Cerebellar nuclear complex (tissue), 1 donor: ENCODE data around the gene MRPS12.
A peak's percentile ranks its signal among the peaks of the same experiment; 100 is the strongest.
"Not testable (repeated sequence)": the region's sequence is repeated elsewhere in the genome, so short reads cannot be mapped to it uniquely, and the experiment has no call there.

Source experiments
- DNase-seq, 2 experiments: peaks; one replicate each; lab custom pipeline; 2025; lab: John Stamatoyannopoulos, UW

The MRPS12 gene

DNA sequence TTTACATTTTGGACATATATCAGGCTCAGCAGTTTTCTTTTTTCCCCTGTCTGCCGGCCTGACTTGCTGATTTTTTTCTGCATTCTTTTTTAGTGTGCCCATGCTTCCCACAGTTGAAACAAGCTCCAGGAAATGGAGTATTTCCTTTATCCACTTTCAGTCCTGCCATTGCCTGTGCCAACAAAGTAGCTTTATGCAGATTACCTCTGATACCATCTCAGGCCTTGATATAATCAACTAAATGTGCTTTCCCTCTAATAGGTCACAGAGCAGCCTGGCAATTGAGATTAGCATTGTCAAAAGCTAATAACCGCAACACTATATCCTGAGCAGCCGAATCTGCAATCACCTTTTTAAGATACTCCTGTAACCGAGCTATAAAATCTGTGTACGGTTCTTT is 9.2 kb downstream of the MRPS12 start:
- DNase-seq = no peak

- DNase-seq = not testable (repeated sequence)
Observed at GRCh38 chr19:38941466-38941865, 10.7 kb downstream of the MRPS12 start.

- no peak for DNase-seq
Observed at GRCh38 chr19:38941979-38942378, 11.2 kb downstream of the MRPS12 start.

- DNase-seq = no peak
Observed at GRCh38 chr19:38942471-38943181, 11.9 kb downstream of the MRPS12 start.

GRCh38 chr19:38944981-38945506 is 14.3 kb downstream of the MRPS12 start:
- DNase-seq = no peak

DNA sequence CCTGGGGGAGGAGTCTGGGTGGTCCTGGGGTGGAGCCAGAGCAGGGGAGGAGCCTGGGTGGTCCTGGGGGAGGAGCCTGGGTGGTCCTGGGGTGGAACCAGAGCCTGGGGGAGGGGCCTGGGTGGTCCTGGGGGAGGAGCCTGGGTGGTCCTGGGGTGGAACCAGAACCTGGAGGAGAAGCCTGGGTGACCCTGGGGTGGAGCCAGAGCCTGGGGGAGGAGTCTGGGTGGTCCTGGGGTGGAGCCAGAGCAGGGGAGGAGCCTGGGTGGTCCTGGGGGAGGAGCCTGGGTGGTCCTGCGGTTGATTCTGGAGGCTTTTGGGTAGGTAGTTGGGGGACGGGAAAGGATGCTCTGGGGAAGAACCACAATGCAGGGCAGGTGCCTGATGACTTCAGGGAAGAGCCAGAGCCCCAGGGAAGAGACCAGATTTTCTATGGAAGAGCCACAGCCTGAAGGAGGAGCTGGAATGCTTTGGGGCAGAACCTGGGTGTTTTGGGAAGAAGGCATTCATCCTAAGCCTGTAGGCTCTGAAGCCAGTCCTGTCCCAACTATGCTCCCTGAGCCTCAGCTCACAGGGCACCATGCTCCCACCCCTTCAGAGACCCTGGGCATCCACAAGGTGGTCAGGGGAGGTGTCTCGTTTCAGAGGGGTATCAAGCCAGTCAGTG is 15.0 kb downstream of the MRPS12 start:
- DNase-seq = no peak

GRCh38 chr19:38946229-38947010 is 15.7 kb downstream of the MRPS12 start:
- DNase-seq = no peak

DNA sequence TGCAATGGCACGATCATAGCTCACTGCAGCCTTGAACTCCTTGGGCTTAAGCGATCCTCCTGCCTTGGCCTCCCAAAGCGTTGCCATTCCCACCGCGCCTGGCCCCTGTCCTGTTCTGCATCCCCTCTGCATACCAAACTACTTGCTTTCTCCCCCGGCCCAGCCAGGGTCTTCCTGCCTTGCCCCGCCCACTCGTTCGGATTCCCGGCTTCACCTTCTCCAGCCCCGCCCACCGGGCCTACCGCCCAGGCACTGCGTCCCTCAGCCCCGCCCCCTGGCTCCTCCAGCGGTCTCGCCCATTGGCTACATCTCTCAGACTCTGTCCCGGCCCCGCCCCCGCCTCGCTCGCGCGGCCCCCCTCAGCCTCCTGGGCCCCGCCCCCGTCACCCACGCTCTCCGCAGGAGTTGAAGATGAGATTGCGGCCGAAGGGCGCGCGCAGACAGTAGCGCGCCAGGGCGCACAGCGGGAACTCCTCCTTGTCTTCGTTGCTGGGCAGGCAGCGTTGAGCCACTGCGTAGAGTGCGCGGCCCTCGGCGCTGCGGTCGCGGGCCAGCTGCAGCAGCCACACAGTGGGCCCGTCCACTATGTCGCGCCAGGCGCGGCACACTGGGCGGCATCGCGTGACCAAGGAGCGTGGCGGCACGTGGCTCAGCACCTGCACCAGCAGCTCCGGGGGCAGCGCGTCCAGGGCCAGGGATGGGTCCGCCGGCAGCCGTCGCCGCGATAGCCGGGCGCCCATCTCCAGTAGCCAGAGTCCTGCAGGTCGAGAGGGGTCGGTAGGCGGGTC is 19.0 kb downstream of the MRPS12 start:
- DNase-seq = peak in 1 of 2 experiments; percentile 65

GRCh38 chr19:38951187-38951586 is 20.4 kb downstream of the MRPS12 start:
- DNase-seq = no peak

DNA sequence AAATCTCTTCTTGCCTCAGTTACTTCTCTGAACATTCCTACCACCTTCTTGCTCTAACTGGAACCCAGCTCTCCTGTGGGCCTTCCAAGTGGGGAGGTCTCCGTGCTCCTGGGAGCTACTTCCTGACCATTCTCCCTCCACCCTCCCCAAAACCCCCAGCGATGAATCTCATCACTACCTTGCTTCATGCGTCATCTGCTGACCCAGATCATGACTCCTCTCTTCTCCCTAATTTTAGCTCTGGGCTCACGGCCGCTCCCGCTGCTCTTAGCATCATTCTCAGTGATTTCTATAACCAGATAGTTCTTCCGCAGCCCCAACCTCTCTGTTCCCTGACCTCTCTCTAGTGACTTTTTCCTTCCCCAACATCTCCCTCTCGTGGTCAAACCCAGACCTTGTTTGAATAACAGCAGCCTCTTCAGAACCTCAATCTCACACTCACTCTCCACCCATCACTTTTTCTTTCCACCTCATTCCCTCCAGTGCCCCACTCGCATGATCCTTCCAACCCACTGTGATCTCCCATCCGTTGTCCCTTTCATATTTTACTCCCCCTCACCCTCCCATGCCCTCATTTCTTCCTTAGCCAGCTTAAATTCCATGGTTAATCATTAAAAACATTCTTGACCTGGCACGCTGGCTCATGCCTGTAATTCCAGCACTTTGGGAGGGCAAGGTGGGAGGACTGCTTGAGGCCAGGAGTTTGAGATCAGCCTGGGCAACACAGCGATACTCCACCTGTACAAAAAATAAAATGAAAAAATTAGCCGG is 21.8 kb downstream of the MRPS12 start:
- DNase-seq = no peak

GRCh38 chr19:38953677-38954076 is 22.9 kb downstream of the MRPS12 start:
- DNase-seq = no peak

DNA sequence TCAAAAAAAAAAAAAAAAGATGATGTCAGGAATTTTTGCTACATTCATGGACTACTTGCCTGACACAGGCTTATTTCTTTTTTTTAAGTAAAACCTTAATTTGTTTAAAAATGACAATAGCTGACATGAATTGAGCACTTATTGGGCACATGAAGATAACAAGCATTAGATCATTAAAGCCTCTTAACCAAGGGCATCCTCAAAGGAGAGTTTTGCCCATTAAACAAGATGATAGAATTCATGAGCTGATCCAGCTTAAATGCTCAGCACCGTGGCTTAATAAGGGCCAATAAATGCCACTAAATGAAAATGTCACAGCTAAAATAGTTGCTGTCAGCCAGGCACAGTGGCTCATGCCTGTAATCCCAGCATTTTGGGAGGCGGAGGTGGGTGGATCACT is 25.5 kb downstream of the MRPS12 start:
- no peak for DNase-seq

DNA sequence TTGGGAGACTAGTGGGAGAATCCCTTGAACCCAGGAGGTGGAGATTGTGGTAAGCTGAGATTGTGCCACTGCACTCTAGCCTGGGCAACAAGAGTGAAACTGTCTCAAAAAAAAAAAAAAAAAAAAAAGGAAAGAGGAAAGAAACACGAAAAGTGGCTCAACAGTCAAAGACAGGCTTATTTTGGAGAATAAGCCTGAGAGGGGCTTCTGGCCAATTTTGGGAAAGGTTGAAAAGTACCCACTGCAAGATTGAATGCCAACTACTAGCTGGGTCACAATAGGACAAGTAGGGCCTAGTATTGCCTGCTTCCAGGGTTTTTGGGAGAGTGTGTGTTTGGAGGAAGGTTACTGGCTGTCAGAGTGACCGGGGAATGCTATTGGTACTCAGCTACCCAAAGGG is 27.6 kb downstream of the MRPS12 start:
- no peak for DNase-seq

DNA sequence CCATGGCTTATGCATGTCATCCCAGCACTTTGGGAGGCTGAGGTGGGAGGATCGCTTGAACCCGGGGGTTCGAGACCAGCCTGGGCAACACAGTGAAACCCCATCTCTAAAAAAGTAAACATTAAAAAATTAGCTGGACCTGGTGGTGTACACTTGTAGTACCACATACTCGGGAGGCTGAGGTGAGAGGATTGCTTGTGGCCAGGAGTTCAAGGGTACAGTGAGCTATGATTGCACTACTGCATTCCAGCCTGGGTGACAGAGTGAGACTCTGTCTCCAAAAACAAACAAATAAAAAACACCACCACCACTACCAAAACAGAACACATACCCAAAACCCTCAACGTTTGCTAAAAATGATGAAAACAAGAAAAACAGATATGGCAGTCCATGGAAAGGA is 28.9 kb downstream of the MRPS12 start:
- no peak for DNase-seq

GRCh38 chr19:38964738-38965137 is 34.0 kb downstream of the MRPS12 start:
- DNase-seq = no peak

DNA sequence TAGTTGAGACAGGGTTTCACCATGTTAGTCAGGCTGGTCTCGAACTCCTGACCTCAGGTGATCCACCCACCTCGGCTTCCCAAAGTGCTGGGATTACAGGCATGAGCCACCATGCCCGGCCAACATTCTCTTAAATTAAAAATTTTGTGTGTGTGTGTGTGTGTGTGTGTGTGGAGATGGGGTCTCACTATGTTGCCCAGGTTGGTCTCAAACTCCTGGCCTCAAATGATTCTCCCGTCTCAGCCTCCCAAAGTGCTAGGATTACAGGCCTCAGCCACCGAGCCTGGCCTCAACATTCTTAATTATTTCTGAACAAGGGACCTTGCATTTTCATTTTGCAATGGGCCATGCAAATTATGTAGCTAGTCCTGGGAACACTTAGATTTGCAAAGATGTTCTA is 35.4 kb downstream of the MRPS12 start:
- DNase-seq = not testable (repeated sequence)

- peak in 1 of 2 experiments; percentile 11 for DNase-seq
Observed at GRCh38 chr19:38970664-38971532, 40.2 kb downstream of the MRPS12 start.

DNA sequence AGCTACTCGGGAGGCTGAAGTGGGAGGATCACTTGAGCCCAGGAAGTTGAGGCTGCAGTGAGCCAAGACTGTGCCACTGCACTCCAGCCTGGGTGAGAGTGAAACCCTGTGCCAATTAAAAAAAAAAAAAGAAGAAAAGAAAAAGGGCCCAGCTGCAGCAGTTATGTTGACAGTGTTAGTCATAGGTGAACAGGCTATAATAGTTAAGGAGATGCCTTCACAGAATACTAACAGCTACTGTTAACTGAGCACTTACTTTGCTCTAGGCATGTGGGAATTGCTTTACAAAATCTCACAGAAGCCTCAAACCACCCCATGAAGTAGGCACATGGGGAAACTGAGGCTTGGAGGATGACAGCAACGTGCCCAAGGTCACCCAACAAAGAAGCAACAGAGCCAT is 40.9 kb downstream of the MRPS12 start:
- no peak for DNase-seq

GRCh38 chr19:38974624-38975213 is 44.0 kb downstream of the MRPS12 start:
- no peak for DNase-seq
